OCI-LY3 (cell line): ENCODE measurements around the gene PDE9A.

Source experiments
- CTCF ChIP-seq: fragments of 200-600, 300-600 bp; sonication (generic); IDR thresholded peaks from 2 replicates; pipeline ENCODE4 v1.5.1; 2014; ENCODE audit warnings: antibody characterized with exemption, low read length, low read depth
- EZH2phosphoT487 ChIP-seq: fragments of 200-600 bp; shearing (Covaris generic); IDR thresholded peaks from 2 replicates; pipeline ENCODE4 v1.6.1; 2018; ENCODE audit warnings: antibody characterized with exemption, mixed run types, low read depth

- TF ChIP-seq CTCF (no peak), EZH2phosphoT487 (no peak)
Observed at GRCh38 chr21:42751866-42752265, 98.4 kb downstream of the PDE9A start.
